CD14-positive monocyte (primary cell): ENCODE results near the gene SUSD4. TPM values are rescaled to one million over a fixed set of nuclear protein-coding genes. Genes with fewer than 3 reads are reported as not detected.
A peak's percentile ranks its signal among the peaks of the same experiment; 100 is the strongest.

Experiments
- DNase-seq, 3 donors: peaks; one replicate each; pipeline ENCODE4 v3.0.0-alpha.2; 2011 to 2022
- H2AFZ ChIP-seq: 2 replicates; pipeline ENCODE4 v1.6.0; 2012; ENCODE audit warnings: mild to moderate bottlenecking, low read depth, low read length, inconsistent platforms; ENCODE audit not compliant: insufficient read depth, poor library complexity, severe bottlenecking
- H3K27ac ChIP-seq, 2 donors: 1 replicate in 1 of 2; 2 replicates in 1 of 2; pipeline ENCODE4 v1.5.1; 2012 to 2013; ENCODE audit warnings: low read length in 2 of 2, control low read depth in 1 of 2, inconsistent platforms in 1 of 2, low read depth in 1 of 2, mild to moderate bottlenecking in 1 of 2
- H3K27me3 ChIP-seq, 2 donors: one replicate each; pipeline versions ENCODE4 v1.6.0 to v1.6.1; 2011 to 2013; ENCODE audit warnings: low read length in 2 of 2; ENCODE audit not compliant: control insufficient read depth in 2 of 2, insufficient read depth in 2 of 2
- H3K36me3 ChIP-seq, 2 donors: replicated peaks in 1 of 2; 1 replicate in 1 of 2; 2 replicates in 1 of 2; pipeline versions ENCODE4 v1.5.1 to v1.6.1; 2012 to 2013; ENCODE audit warnings: low read length in 2 of 2, control low read depth in 1 of 2, inconsistent platforms in 1 of 2, mild to moderate bottlenecking in 1 of 2; ENCODE audit not compliant: insufficient read depth in 2 of 2, control insufficient read depth in 1 of 2
- H3K4me1 ChIP-seq, 2 donors: 1 replicate in 1 of 2; 2 replicates in 1 of 2; pipeline versions ENCODE4 v1.5.1 to v1.6.1; 2012 to 2013; ENCODE audit warnings: low read length in 2 of 2, control low read depth in 1 of 2, inconsistent platforms in 1 of 2, mild to moderate bottlenecking in 1 of 2, moderate library complexity in 1 of 2; ENCODE audit not compliant: insufficient read depth in 2 of 2, control insufficient read depth in 1 of 2
- H3K4me2 ChIP-seq: replicated peaks from 2 replicates; pipeline ENCODE3; 2012; ENCODE audit warnings: low read length, moderate library complexity, mild to moderate bottlenecking; ENCODE audit not compliant: poor library complexity, severe bottlenecking; ENCODE audit errors: extremely low read depth
- H3K4me3 ChIP-seq, 3 experiments: fragments of 200-600 bp in 1 of 3; sonication (generic) in 1 of 3; replicated peaks in 1 of 3; 1 replicate in 2 of 3; 2 replicates in 1 of 3; pipeline ENCODE4 v1.5.1; 2011 to 2013; ENCODE audit warnings: low read length in 3 of 3, mild to moderate bottlenecking in 3 of 3, control low read depth in 2 of 3, low read depth in 2 of 3, inconsistent platforms in 1 of 3, moderate library complexity in 1 of 3
- H3K79me2 ChIP-seq: 2 replicates; pipeline ENCODE4 v1.6.0; 2012; ENCODE audit warnings: mild to moderate bottlenecking, control low read depth, inconsistent platforms, low read length, moderate library complexity; ENCODE audit not compliant: insufficient read depth
- H3K9ac ChIP-seq: 2 replicates; pipeline ENCODE4 v1.6.0; 2017; ENCODE audit warnings: low read length, mild to moderate bottlenecking; ENCODE audit not compliant: insufficient read depth, poor library complexity, severe bottlenecking
- H3K9me3 ChIP-seq, 2 donors: replicated peaks in 1 of 2; 1 replicate in 1 of 2; 2 replicates in 1 of 2; pipeline versions ENCODE4 v1.5.1 to v1.6.1; 2012 to 2013; ENCODE audit warnings: low read length in 2 of 2, control low read depth in 1 of 2; ENCODE audit not compliant: control insufficient read depth in 1 of 2, insufficient read depth in 1 of 2
- H4K20me1 ChIP-seq: 2 replicates; pipeline ENCODE4 v1.6.0; 2012; ENCODE audit warnings: mild to moderate bottlenecking, low read length, control low read depth, moderate library complexity; ENCODE audit not compliant: insufficient read depth
- H3K27ac Mint-ChIP-seq, 7 donors: one replicate each; pipeline ENCODE4 v1.8.0; 2020; ENCODE audit warnings: mild to moderate bottlenecking in 7 of 7, mixed read lengths in 7 of 7, moderate library complexity in 6 of 7, inconsistent platforms in 2 of 7
- H3K27me3 Mint-ChIP-seq, 3 donors: one replicate each; pipeline ENCODE4 v1.8.0; 2021 to 2022; ENCODE audit warnings: low read depth in 3 of 3, mild to moderate bottlenecking in 3 of 3, mixed read lengths in 3 of 3, moderate library complexity in 3 of 3, inconsistent platforms in 1 of 3
- H3K36me3 Mint-ChIP-seq, 2 donors: one replicate each; pipeline ENCODE4 v1.8.0; 2020; ENCODE audit warnings: mixed read lengths in 2 of 2, inconsistent platforms in 1 of 2, mild to moderate bottlenecking in 1 of 2
- H3K4me1 Mint-ChIP-seq: one replicate; pipeline ENCODE4 v1.8.0; 2020; ENCODE audit warnings: mild to moderate bottlenecking, mixed read lengths
- H3K4me3 Mint-ChIP-seq, 2 donors: one replicate each; pipeline ENCODE4 v1.8.0; 2020; ENCODE audit warnings: mild to moderate bottlenecking in 2 of 2, mixed read lengths in 2 of 2, moderate library complexity in 1 of 2
- H3K9me3 Mint-ChIP-seq, 7 donors: one replicate each; pipeline ENCODE4 v1.8.0; 2020 to 2022; ENCODE audit warnings: mixed read lengths in 7 of 7, mild to moderate bottlenecking in 6 of 7, moderate library complexity in 6 of 7, inconsistent platforms in 2 of 7
- WGBS: methylation state at CpG from one replicate; pipeline ENCODE4 v1.1.5; 2013; ENCODE audit warnings: missing lambda C conversion rate; ENCODE audit not compliant: insufficient coverage; 5-methylcytosine and 5-hydroxymethylcytosine counted together
- intact Hi-C, 2 donors: fragments of 100-400 bp; cut with micrococcal nuclease; formaldehyde crosslinking; loops; one replicate each; pipeline versions ENCODE4 v1.15.0 to v1.15.1; 2023
- polyA plus RNA-seq, 3 donors: library from polyadenylated mRNA; depleted of rRNA in 1 of 3; unstranded in 2 of 3; stranded (reverse) in 1 of 3; fragments of 300-500 nt in 2 of 3; fragments of >200 nt in 1 of 3; fragmentation: Illumina TruSeq in 2 of 3; gene quantifications; 1 replicate in 2 of 3; 2 replicates in 1 of 3; pipeline ENCODE4 v1.2.3, GENCODE V29; 2012 to 2021
- TF ChIP-seq, protein P1 (sequence below): fragments of 200-600 bp; IDR thresholded peaks from one replicate; pipeline ENCODE4 v1.8.0; 2022; ENCODE audit warnings: antibody characterized with exemption, mild to moderate bottlenecking

The SUSD4 gene
- polyA plus RNA-seq, 3 donors: 0.34 to 0.92 (median 0.50) TPM

DNA sequence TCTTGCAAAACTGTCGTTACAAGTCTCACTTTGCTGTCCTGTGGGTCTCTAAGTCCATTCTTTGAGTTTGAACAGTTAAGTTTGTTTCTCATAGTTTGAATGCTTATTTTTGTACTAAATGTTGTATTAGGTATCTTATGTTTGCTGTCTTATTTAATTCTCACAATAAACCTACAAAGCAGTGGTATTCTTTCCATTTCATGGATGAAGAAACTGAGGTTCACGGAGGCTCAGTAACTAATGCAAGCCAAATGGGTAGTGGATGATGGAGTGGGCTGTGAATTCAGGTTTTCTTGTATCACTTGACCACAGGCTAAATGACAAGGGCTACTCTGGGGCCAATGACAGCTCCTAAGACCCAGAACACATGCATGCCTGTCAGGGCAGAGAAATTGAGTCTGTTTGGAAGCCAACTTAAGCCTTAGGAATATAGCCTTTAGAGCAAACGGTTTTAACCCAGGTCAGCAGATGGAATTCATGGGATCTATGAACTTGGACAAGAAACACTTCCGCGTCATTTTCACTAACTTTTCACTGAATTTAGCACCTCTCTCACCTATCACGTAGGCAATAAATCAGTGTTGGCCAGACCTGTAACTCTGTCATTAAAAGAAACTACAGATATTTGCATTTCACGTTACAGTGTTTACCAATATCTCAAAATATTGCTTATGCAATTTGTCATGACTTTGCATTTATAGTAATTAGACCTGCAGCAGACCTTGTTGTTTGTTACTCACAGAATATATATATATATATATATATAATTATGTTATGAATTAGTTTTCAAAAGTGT, 153.8 kb downstream of the SUSD4 start:
- Histone ChIP-seq H3K9ac (no peak overlapping the region), H3K4me2 (no peak overlapping the region), H3K4me1 (no peaks in the 10 kb centered on the region), H3K36me3 (no peaks in the 10 kb centered on the region), H3K4me3 (no peak overlapping the region), H3K27ac (no peak overlapping the region), H3K9me3 (no peaks in the 10 kb centered on the region), H3K79me2 (no peaks in the 10 kb centered on the region), H4K20me1 (no peaks in the 10 kb centered on the region), H3K27me3 (no peaks in the 10 kb centered on the region), H2AFZ (no peak overlapping the region)
- DNase-seq: no peak
- Mint-ChIP-seq H3K9me3 (peaks cover 0 to 5% (median 0%) of the 10 kb centered on the region in 7 donors), H3K36me3 (no peaks in the 10 kb centered on the region), H3K27me3 (peaks cover 0 to 2% (median 0%) of the 10 kb centered on the region in 3 donors), H3K4me3 (no peak overlapping the region), H3K4me1 (peaks cover 4% of the 10 kb centered on the region), H3K27ac (no peak overlapping the region)
- TF ChIP-seq, protein P1, sequence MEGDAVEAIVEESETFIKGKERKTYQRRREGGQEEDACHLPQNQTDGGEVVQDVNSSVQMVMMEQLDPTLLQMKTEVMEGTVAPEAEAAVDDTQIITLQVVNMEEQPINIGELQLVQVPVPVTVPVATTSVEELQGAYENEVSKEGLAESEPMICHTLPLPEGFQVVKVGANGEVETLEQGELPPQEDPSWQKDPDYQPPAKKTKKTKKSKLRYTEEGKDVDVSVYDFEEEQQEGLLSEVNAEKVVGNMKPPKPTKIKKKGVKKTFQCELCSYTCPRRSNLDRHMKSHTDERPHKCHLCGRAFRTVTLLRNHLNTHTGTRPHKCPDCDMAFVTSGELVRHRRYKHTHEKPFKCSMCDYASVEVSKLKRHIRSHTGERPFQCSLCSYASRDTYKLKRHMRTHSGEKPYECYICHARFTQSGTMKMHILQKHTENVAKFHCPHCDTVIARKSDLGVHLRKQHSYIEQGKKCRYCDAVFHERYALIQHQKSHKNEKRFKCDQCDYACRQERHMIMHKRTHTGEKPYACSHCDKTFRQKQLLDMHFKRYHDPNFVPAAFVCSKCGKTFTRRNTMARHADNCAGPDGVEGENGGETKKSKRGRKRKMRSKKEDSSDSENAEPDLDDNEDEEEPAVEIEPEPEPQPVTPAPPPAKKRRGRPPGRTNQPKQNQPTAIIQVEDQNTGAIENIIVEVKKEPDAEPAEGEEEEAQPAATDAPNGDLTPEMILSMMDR: no peak
- WGBS: 96% methylated on average over 4 of the region's 7 CpGs
- intact Hi-C loops: no loop called here

DNA sequence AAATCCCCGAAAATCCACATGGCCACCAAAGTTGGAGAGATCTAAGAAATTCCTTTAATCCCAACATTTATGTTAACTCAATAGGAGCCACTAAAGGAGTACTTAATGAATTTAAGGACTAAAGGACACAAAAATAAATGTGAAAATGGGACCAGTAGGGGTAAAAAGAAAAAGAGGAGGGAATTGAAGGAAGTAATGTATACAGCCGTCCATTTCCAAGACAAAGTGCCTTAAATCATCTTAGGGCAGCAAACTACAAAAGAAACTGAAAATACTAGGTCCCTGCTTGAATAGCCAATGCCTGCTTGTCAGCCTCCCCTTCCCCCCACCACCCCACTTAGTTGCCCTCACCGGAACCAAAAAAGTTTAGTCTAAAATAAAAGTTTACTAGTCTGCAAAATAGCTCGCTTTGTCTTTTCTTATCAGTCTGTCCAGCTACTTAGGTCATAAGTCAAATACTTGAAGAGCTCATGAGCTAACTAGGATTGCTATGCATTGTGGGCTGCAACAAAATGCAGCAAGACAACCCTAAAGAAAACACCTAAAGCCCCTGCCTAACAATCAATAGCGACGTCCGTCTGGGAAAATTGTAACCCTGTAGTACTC, 154.6 kb downstream of the SUSD4 start:
- Mint-ChIP-seq H3K27ac (peak overlapping the region in 1 of 7 donors; percentile 11), H3K4me3 (no peak overlapping the region), H3K9me3 (peaks cover 0 to 2% (median 0%) of the 10 kb centered on the region in 7 donors), H3K36me3 (no peaks in the 10 kb centered on the region), H3K4me1 (peaks cover 4% of the 10 kb centered on the region), H3K27me3 (peaks cover 0 to 2% (median 0%) of the 10 kb centered on the region in 3 donors)
- Histone ChIP-seq H3K36me3 (no peaks in the 10 kb centered on the region), H3K9ac (no peak overlapping the region), H3K27ac (no peak overlapping the region), H3K4me3 (no peak overlapping the region), H3K4me1 (no peaks in the 10 kb centered on the region), H3K4me2 (no peak overlapping the region), H4K20me1 (no peaks in the 10 kb centered on the region), H3K79me2 (no peaks in the 10 kb centered on the region), H2AFZ (no peak overlapping the region), H3K27me3 (no peaks in the 10 kb centered on the region), H3K9me3 (no peaks in the 10 kb centered on the region)
- intact Hi-C loops: no loop called here
- WGBS: 100% methylated on average over 1 of the region's 7 CpGs
- DNase-seq: no peak
- TF ChIP-seq, protein P1: no peak
